Measurements from ENCODE around the gene FAM98C.

DNA sequence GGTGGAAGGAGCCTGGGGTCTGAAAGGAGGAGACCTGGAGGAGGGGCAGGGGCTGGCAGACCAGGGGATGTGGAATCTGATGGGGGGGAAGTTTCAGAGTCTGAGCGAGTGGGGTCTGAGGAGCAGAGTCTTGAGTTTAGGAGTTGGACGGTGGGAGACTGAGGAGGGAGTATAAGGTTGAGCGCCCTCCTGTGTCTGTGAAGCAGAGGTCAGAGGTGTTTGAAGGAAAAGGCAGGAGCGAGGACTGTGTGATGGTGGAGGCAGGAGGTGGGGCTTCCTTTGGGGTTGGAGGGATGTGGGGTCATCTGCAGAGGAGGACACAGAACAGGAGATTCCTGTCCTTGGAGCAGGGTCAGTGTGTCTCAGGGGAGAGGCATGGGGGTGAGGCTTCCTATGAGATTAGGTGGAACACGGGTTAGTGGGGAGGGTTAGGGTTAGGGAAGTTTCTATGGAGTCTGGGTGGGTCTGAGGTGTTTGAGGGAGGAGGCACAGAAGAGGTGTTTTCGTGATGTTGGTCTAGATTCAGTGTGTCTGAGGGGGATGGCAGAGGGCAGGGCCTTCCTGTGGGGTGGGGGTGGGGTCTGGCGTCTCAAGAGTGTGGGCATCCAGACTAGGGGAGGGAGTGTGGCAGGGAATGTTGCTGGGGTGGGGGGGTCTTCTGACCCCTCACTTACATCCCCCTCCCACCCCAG, 38.9 kb downstream of the FAM98C start:
- TF ChIP-seq CTCF (conservative IDR thresholded peaks at IDR 0.05) (no peak), ZFX (IDR thresholded peaks at IDR 0.05) (no peak)
